ENCODE results near the gene CNTN4. TPM values are rescaled to one million over a fixed set of nuclear protein-coding genes. Genes with fewer than 3 reads are reported as not detected.

Gene CNTN4
- total RNA-seq, 1 donor from 2014 or later = 0.52 TPM

DNA sequence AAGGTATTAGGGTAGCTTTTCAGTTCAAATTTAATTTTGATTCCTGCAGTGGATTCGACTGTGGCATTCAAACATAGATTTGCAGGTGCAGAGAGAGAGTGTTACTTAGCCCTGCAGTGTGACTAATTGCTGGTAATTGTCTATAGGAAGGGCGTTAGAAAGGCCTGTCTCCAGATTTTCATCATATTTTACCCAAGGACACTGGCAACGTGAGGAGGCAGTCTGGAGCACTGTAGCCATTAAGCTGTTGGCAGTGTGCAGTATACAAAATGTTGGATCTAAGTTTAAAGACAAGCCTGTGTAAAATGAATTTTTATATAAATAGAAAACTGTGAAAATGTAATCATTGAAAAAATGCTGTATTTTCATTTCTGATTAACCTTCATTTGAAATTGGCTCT lies 342.9 kb downstream of the CNTN4 start:
- peaks cover 2% of the 10 kb centered on the region for H3K27me3 Mint-ChIP-seq (ENCODE audit: low read depth)
- no peaks in the 10 kb centered on the region for H3K9me3 Mint-ChIP-seq (ENCODE audit: low read depth)
- TF ChIP-seq, protein P1, sequence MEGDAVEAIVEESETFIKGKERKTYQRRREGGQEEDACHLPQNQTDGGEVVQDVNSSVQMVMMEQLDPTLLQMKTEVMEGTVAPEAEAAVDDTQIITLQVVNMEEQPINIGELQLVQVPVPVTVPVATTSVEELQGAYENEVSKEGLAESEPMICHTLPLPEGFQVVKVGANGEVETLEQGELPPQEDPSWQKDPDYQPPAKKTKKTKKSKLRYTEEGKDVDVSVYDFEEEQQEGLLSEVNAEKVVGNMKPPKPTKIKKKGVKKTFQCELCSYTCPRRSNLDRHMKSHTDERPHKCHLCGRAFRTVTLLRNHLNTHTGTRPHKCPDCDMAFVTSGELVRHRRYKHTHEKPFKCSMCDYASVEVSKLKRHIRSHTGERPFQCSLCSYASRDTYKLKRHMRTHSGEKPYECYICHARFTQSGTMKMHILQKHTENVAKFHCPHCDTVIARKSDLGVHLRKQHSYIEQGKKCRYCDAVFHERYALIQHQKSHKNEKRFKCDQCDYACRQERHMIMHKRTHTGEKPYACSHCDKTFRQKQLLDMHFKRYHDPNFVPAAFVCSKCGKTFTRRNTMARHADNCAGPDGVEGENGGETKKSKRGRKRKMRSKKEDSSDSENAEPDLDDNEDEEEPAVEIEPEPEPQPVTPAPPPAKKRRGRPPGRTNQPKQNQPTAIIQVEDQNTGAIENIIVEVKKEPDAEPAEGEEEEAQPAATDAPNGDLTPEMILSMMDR (IDR thresholded peaks at IDR 0.05) = no peak
- no peak for DNase-seq (ENCODE audit: low spot score)
- H3K27ac Mint-ChIP-seq (ENCODE audit: unreplicated experiment) = no peak overlapping the region
- no peaks in the 10 kb centered on the region for H3K4me1 Mint-ChIP-seq (ENCODE audit: low read depth)
- no peak overlapping the region for H3K4me3 Mint-ChIP-seq (ENCODE audit: unreplicated experiment)
- H3K36me3 Mint-ChIP-seq (ENCODE audit: low read depth) = no peaks in the 10 kb centered on the region

DNA sequence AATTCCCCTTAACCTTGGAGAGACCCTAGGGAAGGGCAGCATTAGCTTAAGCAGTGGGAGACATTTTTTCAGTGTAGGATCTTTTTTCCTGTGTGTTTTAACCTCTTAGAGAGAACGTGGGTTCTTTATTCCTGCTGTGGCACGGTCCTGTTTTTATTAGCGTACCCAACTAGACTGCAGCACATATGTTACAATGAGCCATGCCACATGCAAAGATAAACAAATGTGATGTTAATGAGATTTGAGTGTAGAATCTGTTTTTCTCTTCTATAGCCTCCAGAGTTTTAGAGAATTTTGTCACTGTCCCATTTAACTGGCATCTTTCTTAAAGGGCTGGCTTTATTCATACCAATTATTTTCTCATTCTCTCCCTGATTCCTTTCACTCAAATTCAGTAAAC lies 347.5 kb downstream of the CNTN4 start:
- DNase-seq (ENCODE audit: low spot score) = no peak
- H3K4me3 Mint-ChIP-seq (ENCODE audit: unreplicated experiment) = no peak overlapping the region
- peaks cover 2% of the 10 kb centered on the region for H3K27me3 Mint-ChIP-seq (ENCODE audit: low read depth)
- H3K9me3 Mint-ChIP-seq (ENCODE audit: low read depth) = no peaks in the 10 kb centered on the region
- no peak overlapping the region for H3K27ac Mint-ChIP-seq (ENCODE audit: unreplicated experiment)
- TF ChIP-seq, protein P1 (IDR thresholded peaks at IDR 0.05) = no peak
- no peaks in the 10 kb centered on the region for H3K4me1 Mint-ChIP-seq (ENCODE audit: low read depth)
- H3K36me3 Mint-ChIP-seq (ENCODE audit: low read depth) = no peaks in the 10 kb centered on the region

DNA sequence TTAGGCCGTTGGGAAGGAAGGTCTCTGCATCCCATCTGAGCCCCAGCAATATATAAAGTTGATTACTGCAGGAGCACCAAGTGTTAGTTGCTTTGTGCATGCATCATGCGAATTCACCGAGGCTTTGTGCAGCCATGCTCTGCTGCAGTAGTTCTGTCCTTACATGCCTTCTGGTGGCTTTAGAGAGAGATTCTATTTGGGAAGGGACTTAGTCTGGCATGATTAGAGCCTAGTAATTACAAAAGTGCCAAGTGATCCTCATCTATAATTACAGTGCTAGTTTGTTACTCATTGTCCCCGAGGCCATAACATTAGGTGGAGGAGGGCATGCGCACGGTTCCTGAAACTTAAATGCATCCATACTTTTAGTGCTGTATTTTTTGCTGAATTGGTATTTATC lies 353.6 kb downstream of the CNTN4 start:
- Mint-ChIP-seq H3K27ac (ENCODE audit: unreplicated experiment) (no peak overlapping the region), H3K4me1 (ENCODE audit: low read depth) (no peaks in the 10 kb centered on the region), H3K9me3 (ENCODE audit: low read depth) (no peaks in the 10 kb centered on the region), H3K36me3 (ENCODE audit: low read depth) (no peaks in the 10 kb centered on the region), H3K27me3 (ENCODE audit: low read depth) (no peaks in the 10 kb centered on the region), H3K4me3 (ENCODE audit: unreplicated experiment) (no peak overlapping the region)
- TF ChIP-seq, protein P1 (IDR thresholded peaks at IDR 0.05) = no peak
- no peak for DNase-seq (ENCODE audit: low spot score)

DNA sequence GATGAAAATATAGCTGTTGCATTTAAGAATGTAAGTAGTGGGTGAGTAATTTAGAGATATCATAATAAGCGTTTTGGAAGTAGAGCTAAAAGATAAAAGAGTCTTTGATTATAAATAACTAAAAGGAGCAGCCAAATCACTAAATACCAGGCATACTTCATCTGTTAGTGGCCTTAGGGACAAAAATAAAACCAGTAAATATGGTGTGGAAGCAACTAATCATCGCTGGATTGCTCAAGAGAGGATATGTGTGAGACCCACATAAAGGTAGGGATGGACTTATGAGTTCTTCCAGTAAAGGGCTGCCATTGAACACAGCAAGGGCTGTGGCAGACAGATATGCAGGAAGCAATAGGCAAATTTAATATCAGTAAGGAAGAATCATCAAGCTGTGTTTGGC lies 356.2 kb downstream of the CNTN4 start:
- no peak overlapping the region for H3K4me3 Mint-ChIP-seq (ENCODE audit: unreplicated experiment)
- no peak overlapping the region for H3K27ac Mint-ChIP-seq (ENCODE audit: unreplicated experiment)
- no peaks in the 10 kb centered on the region for H3K27me3 Mint-ChIP-seq (ENCODE audit: low read depth)
- H3K36me3 Mint-ChIP-seq (ENCODE audit: low read depth) = no peaks in the 10 kb centered on the region
- peaks cover 6% of the 10 kb centered on the region for H3K4me1 Mint-ChIP-seq (ENCODE audit: low read depth)
- TF ChIP-seq, protein P1 (IDR thresholded peaks at IDR 0.05) = no peak
- DNase-seq (ENCODE audit: low spot score) = no peak
- H3K9me3 Mint-ChIP-seq (ENCODE audit: low read depth) = no peaks in the 10 kb centered on the region

DNA sequence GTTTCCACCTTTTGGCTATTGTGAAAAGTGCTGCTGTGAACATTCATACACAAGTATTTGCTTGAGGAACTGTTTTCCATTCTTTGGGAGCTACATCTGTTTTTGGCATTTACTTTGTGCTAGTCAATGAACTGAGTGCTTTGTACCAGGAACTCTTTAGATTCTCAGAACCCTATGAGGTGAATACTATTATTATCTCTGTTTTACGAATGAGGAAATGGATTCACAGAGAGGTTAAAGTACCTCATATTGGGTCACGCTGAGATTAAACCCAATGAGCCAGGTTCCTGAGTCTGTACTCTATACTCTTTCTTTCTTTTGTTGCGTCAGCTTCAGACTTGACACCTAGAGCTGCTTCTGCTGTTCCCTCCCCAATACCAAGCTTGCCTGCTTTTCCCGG lies 358.1 kb downstream of the CNTN4 start:
- no peak for DNase-seq (ENCODE audit: low spot score)
- H3K4me3 Mint-ChIP-seq (ENCODE audit: unreplicated experiment) = no peak overlapping the region
- no peak overlapping the region for H3K27ac Mint-ChIP-seq (ENCODE audit: unreplicated experiment)
- H3K27me3 Mint-ChIP-seq (ENCODE audit: low read depth) = no peaks in the 10 kb centered on the region
- H3K4me1 Mint-ChIP-seq (ENCODE audit: low read depth) = peaks cover 6% of the 10 kb centered on the region
- TF ChIP-seq, protein P1 (IDR thresholded peaks at IDR 0.05) = no peak
- H3K36me3 Mint-ChIP-seq (ENCODE audit: low read depth) = no peaks in the 10 kb centered on the region
- no peaks in the 10 kb centered on the region for H3K9me3 Mint-ChIP-seq (ENCODE audit: low read depth)

Measured in chondrocyte (in vitro differentiated cells).